Stimulated activated effector memory CD8-positive, alpha-beta T cell treated with anti-CD3 and anti-CD28 coated beads, Interleukin-12 subunit alpha, Interleukin-12 subunit beta, amount 100 ng/mL, for 72 hours (primary cell): Measurements from ENCODE around the gene ACBD6.

ENCODE experiments used
- ATAC-seq: fragments of 150-1000 bp; cut with Tn5 transposase; 2 replicates; pipeline ENCODE4 v1.10.0; 2021
- DNase-seq, 2 donors: peaks; one replicate each; pipeline ENCODE4 v3.0.0; 2021 to 2022; ENCODE audit warnings: low spot score in 2 of 2
- H3K27ac Mint-ChIP-seq: one replicate; pipeline ENCODE4 v1.8.0; 2022; ENCODE audit warnings: mild to moderate bottlenecking, mixed read lengths
- H3K36me3 Mint-ChIP-seq: one replicate; pipeline ENCODE4 v1.8.0; 2022; ENCODE audit warnings: mild to moderate bottlenecking, mixed read lengths
- H3K4me1 Mint-ChIP-seq: one replicate; pipeline ENCODE4 v1.8.0; 2022; ENCODE audit warnings: mixed read lengths
- H3K4me3 Mint-ChIP-seq: one replicate; pipeline ENCODE4 v1.8.0; 2022; ENCODE audit warnings: mild to moderate bottlenecking, mixed read lengths
- H3K9me3 Mint-ChIP-seq: one replicate; pipeline ENCODE4 v1.8.0; 2022; ENCODE audit warnings: mixed read lengths

The ACBD6 gene

DNA sequence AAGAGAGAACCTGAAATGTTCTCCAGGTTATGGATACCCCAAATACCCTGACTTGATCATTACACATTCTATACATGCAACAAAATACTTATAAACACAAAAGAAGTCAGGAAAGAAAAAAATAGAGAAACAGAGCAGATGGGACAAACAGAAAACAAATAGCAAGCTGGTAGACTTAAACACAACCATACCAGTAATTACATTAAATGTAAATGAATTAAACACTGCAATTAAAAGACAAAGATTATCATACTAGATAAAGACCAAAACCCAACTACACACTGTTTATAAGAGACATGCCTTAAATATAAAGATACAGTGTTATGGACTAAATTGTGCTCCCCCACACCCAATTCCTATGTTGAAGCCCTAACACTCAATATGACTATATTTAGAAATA lies 117.2 kb downstream of the ACBD6 start:
- peaks cover 33% of the 10 kb centered on the region for H3K4me1 Mint-ChIP-seq
- peaks cover 39% of the 10 kb centered on the region for H3K9me3 Mint-ChIP-seq
- ATAC-seq, result no peak
- H3K36me3 Mint-ChIP-seq, result peaks cover 8% of the 10 kb centered on the region
- no peak overlapping the region for H3K27ac Mint-ChIP-seq
- no peak overlapping the region for H3K4me3 Mint-ChIP-seq
- DNase-seq, result no peak

DNA sequence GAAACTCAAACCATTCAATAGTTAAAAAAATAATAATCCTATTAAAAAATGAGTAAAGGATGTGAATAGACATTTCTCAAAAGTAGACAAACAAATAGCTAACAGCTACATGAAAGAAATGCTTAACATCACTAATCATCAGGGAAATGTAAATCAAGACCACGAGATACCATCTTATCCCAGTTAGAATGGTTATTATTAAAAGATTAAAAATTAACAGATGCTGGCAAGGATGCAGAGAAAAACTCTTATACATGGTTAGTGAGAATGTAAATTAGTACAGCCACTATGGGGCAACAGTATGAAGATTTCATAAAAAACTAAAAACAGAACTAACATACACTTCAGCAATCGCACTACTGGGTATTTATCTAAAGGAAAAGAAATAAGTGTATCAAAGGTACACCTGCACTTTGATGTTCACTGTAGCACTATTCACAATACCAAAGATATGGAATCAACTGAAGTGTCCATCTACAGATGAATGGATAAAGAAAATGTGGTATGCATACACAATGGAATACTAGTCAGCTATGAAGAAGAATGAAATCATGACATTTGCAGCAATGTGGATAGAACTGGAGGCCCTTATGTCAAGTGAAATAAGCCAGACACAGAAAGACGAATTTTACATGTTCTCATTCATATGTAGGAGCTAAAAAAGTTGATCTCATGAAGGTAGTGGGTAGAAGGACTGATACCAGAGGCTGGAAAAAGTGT lies 117.9 kb downstream of the ACBD6 start:
- Mint-ChIP-seq H3K36me3 (peaks cover 8% of the 10 kb centered on the region), H3K9me3 (peaks cover 45% of the 10 kb centered on the region)

DNA sequence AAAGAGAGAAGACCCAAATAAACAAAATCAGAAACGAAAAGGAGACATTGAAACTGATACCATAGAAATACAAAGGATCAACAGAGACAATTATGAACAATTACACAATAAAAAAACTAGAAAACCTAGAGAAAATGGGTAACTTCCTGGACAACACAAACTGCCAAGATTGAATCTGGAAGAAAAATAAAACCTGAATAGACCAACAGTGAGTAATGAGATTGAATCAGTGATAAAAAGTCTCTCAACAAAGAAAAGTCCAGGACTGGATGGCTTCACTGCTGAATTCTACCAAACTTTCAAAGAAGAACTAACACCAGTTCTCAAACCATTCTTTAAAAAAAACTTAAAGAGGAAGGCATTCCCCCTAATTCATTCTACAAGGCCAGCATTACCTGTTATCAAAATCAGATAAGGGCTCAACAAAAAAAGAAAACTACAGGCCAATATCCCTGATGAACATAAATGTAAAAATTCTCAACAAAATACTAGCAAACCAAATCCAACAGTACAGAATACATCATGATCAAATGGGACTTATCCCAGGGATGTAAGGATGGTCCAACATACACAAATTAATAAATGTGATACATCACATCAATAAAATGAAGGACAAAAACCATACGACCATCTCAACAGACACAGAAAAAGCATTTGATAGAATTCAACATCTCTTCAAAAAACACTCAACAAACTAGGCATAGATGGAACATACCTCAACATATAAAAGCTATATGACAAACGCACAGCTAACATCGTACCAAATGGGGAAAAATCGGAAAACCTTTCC lies 119.9 kb downstream of the ACBD6 start:
- ATAC-seq, result no peak

More for the DNA sequence above, 117.9 kb downstream of the ACBD6 start:
- Mint-ChIP-seq H3K4me1 (peaks cover 37% of the 10 kb centered on the region), H3K27ac (no peak overlapping the region), H3K4me3 (no peak overlapping the region)
- DNase-seq (no peak), ATAC-seq (no peak)

DNA sequence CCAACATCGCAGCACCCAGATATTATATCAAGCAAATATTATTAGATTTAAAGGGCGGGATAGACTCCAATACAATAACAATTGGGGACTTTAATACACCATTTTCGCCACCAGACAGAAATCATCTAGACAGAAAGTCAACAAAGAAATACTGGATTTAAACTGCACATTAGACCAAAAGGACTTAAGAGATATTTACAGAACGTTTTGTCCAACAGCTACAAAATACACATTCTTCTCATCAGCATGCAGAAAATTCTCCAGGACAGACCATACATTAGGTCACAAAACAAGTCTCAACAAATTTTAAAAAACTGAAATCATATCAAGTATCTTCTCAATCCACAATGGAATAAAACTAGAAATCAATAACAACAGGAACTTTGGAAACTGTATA lies 121.2 kb downstream of the ACBD6 start:
- no peak for ATAC-seq
- H3K4me3 Mint-ChIP-seq, result no peak overlapping the region
- H3K4me1 Mint-ChIP-seq, result peaks cover 23% of the 10 kb centered on the region
- no peak for DNase-seq
- no peak overlapping the region for H3K27ac Mint-ChIP-seq
- peaks cover 54% of the 10 kb centered on the region for H3K9me3 Mint-ChIP-seq
- peaks cover 8% of the 10 kb centered on the region for H3K36me3 Mint-ChIP-seq

More for the DNA sequence above, 119.9 kb downstream of the ACBD6 start:
- no peak overlapping the region for H3K4me3 Mint-ChIP-seq
- H3K4me1 Mint-ChIP-seq, result peaks cover 36% of the 10 kb centered on the region
- H3K27ac Mint-ChIP-seq, result no peak overlapping the region
- no peak for DNase-seq
- peaks cover 8% of the 10 kb centered on the region for H3K36me3 Mint-ChIP-seq
- H3K9me3 Mint-ChIP-seq, result peaks cover 52% of the 10 kb centered on the region

DNA sequence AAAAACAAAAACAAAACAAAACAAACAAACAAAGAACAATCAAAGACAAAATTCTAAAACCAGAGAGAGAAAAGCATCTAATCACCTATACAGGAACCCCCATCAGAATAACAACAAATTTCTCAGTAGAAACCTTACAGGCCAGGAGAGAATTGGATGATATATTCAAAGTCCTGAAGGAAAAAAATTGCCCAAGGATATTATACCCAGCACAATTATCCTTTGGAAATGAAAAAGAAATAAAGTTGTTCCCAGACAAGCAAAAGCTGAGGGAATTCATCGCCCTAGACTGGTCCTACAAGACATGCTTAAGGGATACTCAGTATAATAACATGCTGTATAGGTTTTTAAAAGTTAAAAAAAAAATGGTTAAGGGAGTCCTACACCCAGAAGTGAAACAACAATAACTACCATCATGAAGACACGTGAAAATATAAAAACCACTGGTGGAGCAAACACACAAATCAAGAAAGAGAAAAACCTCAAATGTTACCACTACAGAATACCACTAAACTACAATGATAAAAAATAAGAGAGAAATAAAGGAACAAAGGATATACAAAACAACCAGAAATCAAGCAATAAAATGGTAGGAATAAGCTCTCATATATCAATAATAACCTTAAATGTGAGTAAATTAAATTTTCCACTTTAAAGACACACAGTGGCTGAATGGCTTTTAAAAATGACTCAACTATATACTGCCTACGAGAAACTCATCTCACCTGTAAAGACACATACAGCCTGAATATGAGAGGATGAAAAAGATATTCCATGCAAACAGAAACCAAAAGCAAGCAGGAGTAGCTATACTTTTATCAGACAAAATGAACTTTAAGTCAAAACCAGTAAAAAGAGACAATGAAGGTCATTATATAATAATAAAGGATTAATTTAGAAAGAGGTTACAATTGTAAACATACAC lies 121.9 kb downstream of the ACBD6 start:
- ATAC-seq (no peak), DNase-seq (no peak)
- Mint-ChIP-seq H3K36me3 (peaks cover 8% of the 10 kb centered on the region), H3K9me3 (peaks cover 56% of the 10 kb centered on the region), H3K4me1 (peaks cover 22% of the 10 kb centered on the region), H3K4me3 (no peak overlapping the region), H3K27ac (no peak overlapping the region)

DNA sequence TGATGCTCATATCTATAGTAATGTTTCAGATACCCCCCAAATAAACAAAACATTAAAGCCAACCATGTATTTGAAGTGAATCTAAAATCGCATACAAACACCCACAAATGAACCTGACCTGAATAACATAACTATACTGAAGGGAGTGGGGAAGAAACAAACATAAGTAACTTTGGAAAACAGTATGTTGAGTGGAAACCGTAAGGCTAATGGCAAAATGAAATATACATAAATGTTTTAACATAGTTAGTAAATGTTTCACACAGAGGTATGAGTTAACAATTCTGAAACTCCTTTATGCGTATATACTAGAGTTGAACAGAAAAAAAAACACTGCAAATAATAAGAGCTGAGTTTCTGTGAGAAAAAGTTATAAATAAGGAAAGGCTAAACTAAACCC lies 125.6 kb downstream of the ACBD6 start:
- Mint-ChIP-seq H3K27ac (no peak overlapping the region), H3K4me1 (peaks cover 9% of the 10 kb centered on the region), H3K9me3 (peaks cover 28% of the 10 kb centered on the region), H3K4me3 (no peak overlapping the region), H3K36me3 (no peaks in the 10 kb centered on the region)
- ATAC-seq (no peak), DNase-seq (no peak)

DNA sequence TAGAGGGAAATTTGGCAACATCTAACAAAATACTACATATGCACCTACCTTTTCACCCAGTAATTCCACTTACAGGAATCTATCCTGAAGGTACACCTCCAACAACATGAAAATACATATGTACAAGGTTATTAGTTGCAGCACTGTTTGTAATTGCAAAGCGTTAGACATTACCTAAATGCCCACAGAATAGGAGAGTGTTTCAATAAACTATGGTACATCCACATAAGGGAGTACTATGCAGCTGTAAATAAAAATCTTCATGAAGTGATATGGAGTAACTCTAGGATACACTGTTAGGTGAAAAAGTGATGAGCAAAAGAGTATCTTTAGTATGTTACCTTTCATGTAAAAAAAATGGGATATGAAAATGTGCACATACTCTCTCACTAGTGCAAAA lies 126.1 kb downstream of the ACBD6 start:
- no peak for ATAC-seq
- Mint-ChIP-seq H3K4me1 (peaks cover 9% of the 10 kb centered on the region), H3K36me3 (no peaks in the 10 kb centered on the region), H3K27ac (no peak overlapping the region), H3K4me3 (no peak overlapping the region), H3K9me3 (peaks cover 28% of the 10 kb centered on the region)
- no peak for DNase-seq

DNA sequence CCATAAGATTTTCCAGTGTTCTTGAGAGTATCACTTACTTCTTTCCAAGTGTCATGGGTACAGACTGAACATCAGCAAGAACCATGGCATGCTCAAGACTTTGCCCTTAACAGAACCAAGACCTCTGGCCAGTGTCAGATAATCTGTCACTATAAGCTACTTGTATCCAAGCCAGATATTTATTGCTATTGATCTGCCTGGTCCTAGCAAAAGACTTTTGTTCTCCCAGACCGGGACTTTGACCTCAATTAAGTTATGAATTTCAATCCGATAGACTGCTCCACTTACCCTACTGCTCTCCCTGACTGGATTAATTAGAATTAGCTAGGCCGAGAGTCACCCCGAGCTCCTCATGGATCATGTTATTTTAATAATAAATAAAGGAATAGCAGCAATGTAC lies 129.6 kb downstream of the ACBD6 start:
- Mint-ChIP-seq H3K27ac (no peak overlapping the region), H3K9me3 (peaks cover 7% of the 10 kb centered on the region), H3K36me3 (no peaks in the 10 kb centered on the region), H3K4me3 (no peak overlapping the region), H3K4me1 (no peaks in the 10 kb centered on the region)
- DNase-seq (no peak), ATAC-seq (no peak)

DNA sequence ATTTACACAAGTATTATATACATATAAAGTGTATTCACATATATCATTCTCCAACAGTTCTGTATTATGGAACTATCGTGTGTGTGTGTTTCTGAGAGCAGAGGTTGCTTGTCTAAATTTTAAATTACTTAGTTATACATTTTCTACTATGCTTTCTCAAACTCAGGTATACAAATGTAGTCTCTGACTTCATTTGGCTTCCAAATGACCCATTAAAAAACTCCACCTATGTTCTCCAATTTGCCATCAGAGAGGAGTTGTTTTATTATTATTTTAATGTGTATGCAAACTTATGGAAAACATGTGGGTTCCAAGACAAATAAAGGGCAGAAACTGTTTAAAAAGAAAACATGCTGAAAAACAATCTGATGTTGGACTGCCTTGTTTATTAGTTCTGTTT lies 131.8 kb downstream of the ACBD6 start:
- H3K9me3 Mint-ChIP-seq, result no peaks in the 10 kb centered on the region
- ATAC-seq (no peak), DNase-seq (no peak)
- H3K36me3 Mint-ChIP-seq, result no peaks in the 10 kb centered on the region
- no peaks in the 10 kb centered on the region for H3K4me1 Mint-ChIP-seq
- H3K4me3 Mint-ChIP-seq, result no peak overlapping the region
- no peak overlapping the region for H3K27ac Mint-ChIP-seq

DNA sequence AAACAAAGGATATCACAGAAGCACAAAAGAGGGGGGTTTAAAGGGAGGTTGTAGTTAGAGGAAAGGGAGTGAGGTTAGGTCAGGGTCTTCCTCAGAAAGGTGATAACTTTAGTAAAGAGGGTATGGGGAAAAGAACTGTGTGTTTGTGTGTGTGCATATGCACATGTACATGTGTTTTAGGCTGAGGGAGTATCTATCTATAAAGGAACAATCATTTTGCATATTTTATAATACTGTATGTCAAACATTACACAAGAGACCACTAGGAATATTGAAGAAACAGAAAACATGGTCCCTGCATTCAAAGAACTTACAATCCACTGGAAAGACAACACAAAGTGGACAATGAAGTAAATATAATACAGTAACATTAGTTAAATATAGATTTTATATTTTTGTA lies 132.2 kb downstream of the ACBD6 start:
- ATAC-seq (no peak), DNase-seq (no peak)
- Mint-ChIP-seq H3K4me3 (no peak overlapping the region), H3K9me3 (no peaks in the 10 kb centered on the region), H3K36me3 (no peaks in the 10 kb centered on the region), H3K27ac (no peak overlapping the region), H3K4me1 (no peaks in the 10 kb centered on the region)

DNA sequence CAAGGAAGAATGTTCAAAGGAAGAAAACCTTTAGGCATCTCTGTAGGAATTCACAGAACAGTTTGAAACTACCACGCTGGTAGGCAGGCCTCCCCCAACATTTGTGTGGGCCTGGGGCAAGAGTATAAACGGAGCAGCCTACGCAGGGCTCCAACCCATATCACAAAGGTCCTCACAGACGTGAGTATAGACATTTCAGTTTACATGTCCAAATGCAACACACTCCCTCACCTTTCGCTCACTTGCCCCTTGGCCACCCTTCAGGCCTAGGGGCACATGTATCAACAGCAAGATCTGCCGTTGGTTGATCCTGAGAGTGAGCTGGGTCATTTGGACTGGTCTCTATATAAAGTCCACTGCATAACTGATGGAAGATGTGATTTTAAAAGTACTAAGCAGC lies 133.3 kb downstream of the ACBD6 start:
- Mint-ChIP-seq H3K4me3 (no peak overlapping the region), H3K27ac (no peak overlapping the region), H3K4me1 (no peaks in the 10 kb centered on the region), H3K36me3 (no peaks in the 10 kb centered on the region), H3K9me3 (no peaks in the 10 kb centered on the region)
- ATAC-seq (no peak), DNase-seq (no peak)

DNA sequence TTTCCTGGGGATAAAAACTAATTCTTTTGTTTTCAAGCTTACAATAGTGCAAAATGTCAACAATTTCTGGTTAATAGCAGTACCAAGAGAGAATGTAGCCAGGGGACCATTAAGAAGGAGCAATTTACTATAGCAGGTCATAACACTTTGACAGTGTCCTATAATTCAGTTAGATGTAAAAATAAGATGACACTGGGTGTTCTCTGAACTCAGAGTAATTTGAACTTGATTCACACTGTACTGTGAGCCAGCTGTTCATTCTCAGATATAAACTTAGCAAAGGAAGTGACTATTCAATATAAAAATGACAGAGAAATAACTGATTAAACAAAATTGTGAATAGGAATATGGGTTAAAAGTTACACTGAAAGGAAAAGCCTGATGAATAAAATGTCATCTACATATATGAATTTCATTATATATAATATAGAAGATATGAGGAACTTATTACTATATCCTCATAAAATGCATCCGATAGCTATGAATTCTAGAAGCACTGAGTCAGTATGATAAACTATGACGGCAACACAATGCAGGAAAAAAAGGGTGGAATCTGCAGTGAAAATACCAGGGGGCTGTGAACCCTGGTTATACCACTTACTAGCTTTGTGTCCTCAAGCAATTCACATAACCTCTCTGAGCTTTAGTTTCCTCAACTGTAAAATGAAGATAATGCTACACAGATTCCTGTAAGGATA lies 135.9 kb downstream of the ACBD6 start:
- H3K36me3 Mint-ChIP-seq, result no peaks in the 10 kb centered on the region
- DNase-seq, result no peak
- H3K27ac Mint-ChIP-seq, result no peak overlapping the region
- H3K4me3 Mint-ChIP-seq, result no peak overlapping the region
- H3K4me1 Mint-ChIP-seq, result no peaks in the 10 kb centered on the region
- no peaks in the 10 kb centered on the region for H3K9me3 Mint-ChIP-seq
- no peak for ATAC-seq

DNA sequence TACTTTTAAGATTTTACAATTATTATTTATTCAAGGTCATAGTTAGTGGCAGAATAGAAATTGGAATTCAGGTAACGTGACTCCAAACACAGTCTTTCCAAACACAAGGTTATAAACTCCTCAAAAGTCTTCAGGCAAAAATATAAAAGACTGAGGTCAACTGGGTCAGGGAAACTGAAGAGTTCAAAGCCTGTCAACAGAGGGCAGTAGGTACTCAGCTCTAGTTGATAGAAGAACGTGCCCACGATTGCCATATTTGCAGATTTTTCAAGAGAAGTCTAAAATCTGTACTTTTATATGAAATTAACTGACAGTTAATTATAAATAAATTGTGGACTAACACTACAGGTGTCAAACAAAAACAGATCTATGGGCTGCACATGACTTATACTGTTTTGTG lies 137.3 kb downstream of the ACBD6 start:
- H3K27ac Mint-ChIP-seq, result no peak overlapping the region
- H3K4me3 Mint-ChIP-seq, result no peak overlapping the region
- no peaks in the 10 kb centered on the region for H3K9me3 Mint-ChIP-seq
- no peak for ATAC-seq
- no peak for DNase-seq
- no peaks in the 10 kb centered on the region for H3K36me3 Mint-ChIP-seq
- no peaks in the 10 kb centered on the region for H3K4me1 Mint-ChIP-seq

DNA sequence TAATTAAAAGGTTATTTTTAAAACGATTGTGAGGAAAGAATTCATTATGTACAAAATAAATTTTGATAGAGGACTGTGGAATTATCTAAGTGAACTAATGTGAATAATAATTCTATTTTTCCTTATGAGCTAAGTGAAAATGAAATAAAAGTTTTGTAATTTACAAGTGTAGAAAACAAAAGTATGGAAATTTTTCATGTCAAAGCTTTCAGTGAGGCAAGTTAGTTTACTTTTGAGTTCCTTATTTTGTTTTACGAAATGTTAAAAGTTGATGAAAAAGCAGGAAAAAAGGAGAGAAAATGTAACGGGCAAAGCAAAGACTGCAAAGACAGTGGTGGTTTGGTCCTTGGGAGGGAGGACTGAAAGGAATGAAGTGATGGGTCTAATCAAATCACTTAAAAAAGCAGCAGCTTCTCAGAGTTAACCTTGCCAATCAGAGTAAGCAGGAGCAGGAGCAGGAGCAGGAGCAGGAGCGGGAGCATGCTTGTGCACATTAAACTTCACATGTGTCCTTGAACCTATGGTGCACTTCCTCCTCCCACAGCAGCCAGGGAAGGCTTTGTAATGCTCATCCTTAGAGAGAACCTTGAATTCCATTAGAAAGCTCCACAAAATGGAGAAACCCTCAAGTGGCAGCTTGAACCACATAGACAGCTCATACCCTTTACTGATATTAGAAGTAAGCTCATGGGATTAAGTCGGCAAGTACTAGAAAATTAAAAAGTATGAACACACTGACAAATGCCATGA lies 139.0 kb downstream of the ACBD6 start:
- H3K4me3 Mint-ChIP-seq, result no peak overlapping the region
- no peaks in the 10 kb centered on the region for H3K36me3 Mint-ChIP-seq
- DNase-seq (no peak), ATAC-seq (no peak)
- H3K27ac Mint-ChIP-seq, result no peak overlapping the region
- no peaks in the 10 kb centered on the region for H3K9me3 Mint-ChIP-seq
- H3K4me1 Mint-ChIP-seq, result no peaks in the 10 kb centered on the region
